Fibroblast of skin of right quadriceps (primary cell): ENCODE results near the gene EGR4.
A peak's percentile ranks its signal among the peaks of the same experiment; 100 is the strongest.

ENCODE experiments used
- DNase-seq: peaks from one replicate; pipeline ENCODE4 v3.0.0-alpha.2; 2013

EGR4 gene

GRCh38 chr2:73289304-73289703 lies 4.0 kb downstream of the EGR4 start:
- DNase-seq = no peak

GRCh38 chr2:73286134-73286655 lies 7.2 kb downstream of the EGR4 start:
- no peak for DNase-seq

GRCh38 chr2:73285159-73285739 lies 8.1 kb downstream of the EGR4 start:
- no peak for DNase-seq

GRCh38 chr2:73284296-73285158 lies 8.8 kb downstream of the EGR4 start, which contains the start of gene FBXO41:
Gene FBXO41, minus strand, starts transcription at chr2:73284478. Its CDS starts 14,848 bp downstream, at chr2:73269630.
- peak; percentile 23 for DNase-seq

GRCh38 chr2:73283545-73284295 lies 9.6 kb downstream of the EGR4 start:
- no peak for DNase-seq

- no peak for DNase-seq
Measured at GRCh38 chr2:73282924-73283544, 10.3 kb downstream of the EGR4 start.

- no peak for DNase-seq
Measured at GRCh38 chr2:73281244-73281643, 12.1 kb downstream of the EGR4 start.

- no peak for DNase-seq
Measured at GRCh38 chr2:73279852-73280251, 13.5 kb downstream of the EGR4 start.

GRCh38 chr2:73272270-73272669 lies 21.1 kb downstream of the EGR4 start:
- DNase-seq = no peak

GRCh38 chr2:73269686-73270465 lies 23.5 kb downstream of the EGR4 start:
- no peak for DNase-seq

- no peak for DNase-seq
Measured at GRCh38 chr2:73268830-73269685, 24.3 kb downstream of the EGR4 start.

- DNase-seq = no peak
Measured at GRCh38 chr2:73268366-73268829, 24.9 kb downstream of the EGR4 start.

- no peak for DNase-seq
Measured at GRCh38 chr2:73267008-73267407, 26.3 kb downstream of the EGR4 start.

- peak; percentile 12 for DNase-seq
Measured at GRCh38 chr2:73266061-73266901, 27.1 kb downstream of the EGR4 start.

- no peak for DNase-seq
Measured at GRCh38 chr2:73265298-73266060, 27.9 kb downstream of the EGR4 start.

GRCh38 chr2:73264783-73265182 lies 28.6 kb downstream of the EGR4 start:
- no peak for DNase-seq

GRCh38 chr2:73264332-73264606 lies 29.1 kb downstream of the EGR4 start:
- no peak for DNase-seq

- no peak for DNase-seq
Measured at GRCh38 chr2:73263540-73264331, 29.6 kb downstream of the EGR4 start.
